RCC 7860 (cell line): ENCODE results near the gene BCL2L14.

ENCODE experiments used
- DNase-seq: peaks from one replicate; pipeline ENCODE4 v3.0.0-alpha.2; 2015; ENCODE audit warnings: low spot score
- FAIRE-seq: peaks from 2 replicates; lab custom pipeline; 2012; peaks lifted over from hg19 to GRCh38; lab: Jason Lieb, UNC

The BCL2L14 gene

GRCh38 chr12:12070674-12071656 is at the start of gene BCL2L14:
BCL2L14 (plus strand) TSS chr12:12070939; CDS start chr12:12079306, 8,367 bp downstream.
- FAIRE-seq (no peak), DNase-seq (no peak)

GRCh38 chr12:12022306-12022936 is 48.3 kb upstream of the BCL2L14 start:
- FAIRE-seq (no peak), DNase-seq (no peak)

GRCh38 chr12:12023456-12023855 is 47.3 kb upstream of the BCL2L14 start:
- FAIRE-seq (no peak), DNase-seq (no peak)

- FAIRE-seq (no peak), DNase-seq (no peak)
Measured at GRCh38 chr12:12024911-12025682, 45.6 kb upstream of the BCL2L14 start.

- no peak for FAIRE-seq
- no peak for DNase-seq
Measured at GRCh38 chr12:12025799-12026386, 44.8 kb upstream of the BCL2L14 start.

- DNase-seq (no peak), FAIRE-seq (no peak)
Measured at GRCh38 chr12:12028668-12029402, 41.9 kb upstream of the BCL2L14 start.

GRCh38 chr12:12029653-12030052 is 41.1 kb upstream of the BCL2L14 start:
- FAIRE-seq = no peak
- no peak for DNase-seq

GRCh38 chr12:12032260-12032791 is 38.4 kb upstream of the BCL2L14 start:
- FAIRE-seq (no peak), DNase-seq (no peak)

- no peak for FAIRE-seq
- peak; percentile 64 for DNase-seq
Measured at GRCh38 chr12:12032851-12033797, 37.6 kb upstream of the BCL2L14 start.

- no peak for FAIRE-seq
- DNase-seq = no peak
Measured at GRCh38 chr12:12033824-12034223, 36.9 kb upstream of the BCL2L14 start.

GRCh38 chr12:12034344-12034743 is 36.4 kb upstream of the BCL2L14 start:
- FAIRE-seq = no peak
- DNase-seq = no peak

GRCh38 chr12:12035229-12035628 is 35.5 kb upstream of the BCL2L14 start:
- FAIRE-seq = no peak
- DNase-seq = no peak

GRCh38 chr12:12036901-12037300 is 33.8 kb upstream of the BCL2L14 start:
- no peak for FAIRE-seq
- no peak for DNase-seq

- FAIRE-seq (no peak), DNase-seq (no peak)
Measured at GRCh38 chr12:12039897-12040296, 30.8 kb upstream of the BCL2L14 start.

- DNase-seq (no peak), FAIRE-seq (no peak)
Measured at GRCh38 chr12:12046401-12046800, 24.3 kb upstream of the BCL2L14 start.

- DNase-seq (no peak), FAIRE-seq (no peak)
Measured at GRCh38 chr12:12047682-12048081, 23.1 kb upstream of the BCL2L14 start.

GRCh38 chr12:12048266-12048665 is 22.5 kb upstream of the BCL2L14 start:
- FAIRE-seq (no peak), DNase-seq (no peak)

GRCh38 chr12:12048714-12049113 is 22.0 kb upstream of the BCL2L14 start:
- DNase-seq (no peak), FAIRE-seq (no peak)

- FAIRE-seq = no peak
- DNase-seq = no peak
Measured at GRCh38 chr12:12051668-12052067, 19.1 kb upstream of the BCL2L14 start.
